HFFc6 (cell line): ENCODE data around the gene C10orf95. TPM values are rescaled to one million over a fixed set of nuclear protein-coding genes. Genes with fewer than 3 reads are reported as not detected.

Experiments used
- DNase-seq: peaks from one replicate; pipeline ENCODE4 v3.0.0-alpha.2; 2018
- H3K27ac Mint-ChIP-seq: 2 replicates; pipeline ENCODE4 v1.8.0; 2020; ENCODE audit warnings: mild to moderate bottlenecking, mixed read lengths
- H3K27me3 Mint-ChIP-seq: 2 replicates; pipeline ENCODE4 v1.8.0; 2021; ENCODE audit warnings: mild to moderate bottlenecking, moderate library complexity, mixed read lengths; ENCODE audit not compliant: insufficient read depth
- H3K36me3 Mint-ChIP-seq: 2 replicates; pipeline ENCODE4 v1.8.0; 2021; ENCODE audit warnings: low read depth, mixed read lengths
- H3K4me1 Mint-ChIP-seq: 2 replicates; pipeline ENCODE4 v1.8.0; 2020; ENCODE audit warnings: low read depth, mixed read lengths
- H3K4me3 Mint-ChIP-seq: 2 replicates; pipeline ENCODE4 v1.8.0; 2020; ENCODE audit warnings: mild to moderate bottlenecking, moderate library complexity, mixed read lengths
- H3K9me3 Mint-ChIP-seq: 2 replicates; pipeline ENCODE4 v1.8.0; 2020; ENCODE audit warnings: mild to moderate bottlenecking, mixed read lengths
- CTCF ChIP-seq: fragments of 200-600 bp; sonication (generic); IDR thresholded peaks from 2 replicates; pipeline ENCODE4 v1.5.0; 2021; ENCODE audit warnings: antibody characterized with exemption, mild to moderate bottlenecking
- total RNA-seq, 6 experiments: library from RNA; stranded (reverse); fragmentation: NEBNext Ultra II Directional; extraction: Animal tissue kit (Norgen Biotek cat#: 25700); gene quantifications; 2 replicates in 1 of 6; 3 replicates in 5 of 6; pipeline ENCODE4 v1.2.3, GENCODE V29; 2021

Gene C10orf95
- total RNA-seq, 6 experiments from 2014 or later = 0.12 TPM; not detected in 5

GRCh38 chr10:102433619-102434046 is 17.7 kb downstream of the C10orf95 start:
- no peaks in the 10 kb centered on the region for H3K9me3 Mint-ChIP-seq
- H3K36me3 Mint-ChIP-seq = no peaks in the 10 kb centered on the region
- H3K4me3 Mint-ChIP-seq = no peak overlapping the region
- no peak for DNase-seq
- TF ChIP-seq CTCF = no peak
- H3K27me3 Mint-ChIP-seq = peaks cover 2% of the 10 kb centered on the region; the same call in 1 of the 2 replicates
- H3K27ac Mint-ChIP-seq = no peak overlapping the region
- peaks cover 31% of the 10 kb centered on the region for H3K4me1 Mint-ChIP-seq

- Mint-ChIP-seq H3K4me1 (peaks cover 36% of the 10 kb centered on the region), H3K27me3 (peaks cover 2% of the 10 kb centered on the region; the same call in 1 of the 2 replicates), H3K9me3 (no peaks in the 10 kb centered on the region), H3K27ac (peak within 1 kb of the TSS; percentile 93), H3K4me3 (peak within 1 kb of the TSS; percentile 93), H3K36me3 (no peaks in the 10 kb centered on the region)
- peak; percentile 91 for DNase-seq
- TF ChIP-seq CTCF = no peak
Observed at GRCh38 chr10:102432162-102432950, 19.0 kb downstream of the C10orf95 start, which contains the start of gene CUEDC2. Gene CUEDC2 (minus strand): TSS chr10:102432574. CDS start chr10:102425188, 7,386 bp downstream.

- H3K4me3 Mint-ChIP-seq = peak overlapping the region; percentile 93
- no peak for DNase-seq
- peaks cover 44% of the 10 kb centered on the region for H3K4me1 Mint-ChIP-seq
- no peak for TF ChIP-seq CTCF
- H3K27ac Mint-ChIP-seq = peak overlapping the region; percentile 93
- H3K27me3 Mint-ChIP-seq = peaks cover 2% of the 10 kb centered on the region
- H3K9me3 Mint-ChIP-seq = no peaks in the 10 kb centered on the region
- H3K36me3 Mint-ChIP-seq = no peaks in the 10 kb centered on the region
Observed at GRCh38 chr10:102431452-102432124, 19.8 kb downstream of the C10orf95 start.

GRCh38 chr10:102429468-102429867 is 21.9 kb downstream of the C10orf95 start:
- H3K27me3 Mint-ChIP-seq = no peaks in the 10 kb centered on the region; the same call in 1 of the 2 replicates
- no peaks in the 10 kb centered on the region for H3K36me3 Mint-ChIP-seq
- no peak overlapping the region for H3K4me3 Mint-ChIP-seq
- no peak overlapping the region for H3K27ac Mint-ChIP-seq
- no peak for TF ChIP-seq CTCF
- H3K4me1 Mint-ChIP-seq = peaks cover 30% of the 10 kb centered on the region
- no peak for DNase-seq
- H3K9me3 Mint-ChIP-seq = no peaks in the 10 kb centered on the region

GRCh38 chr10:102426803-102427287 is 24.5 kb downstream of the C10orf95 start:
- Mint-ChIP-seq H3K4me1 (peaks cover 32% of the 10 kb centered on the region), H3K4me3 (no peak overlapping the region), H3K36me3 (no peaks in the 10 kb centered on the region), H3K27me3 (no peaks in the 10 kb centered on the region; the same call in none of the 2 replicates), H3K27ac (peak overlapping the region; percentile 25), H3K9me3 (no peaks in the 10 kb centered on the region)
- peak; percentile 29 for DNase-seq
- TF ChIP-seq CTCF = no peak
